ENCODE data around the gene ATXN7L1.

- TF ChIP-seq EZH2 (IDR thresholded peaks at IDR 0.05; ENCODE audit: low read depth), result no peak
- TF ChIP-seq CTCF (conservative IDR thresholded peaks at IDR 0.05), result peak; percentile 38
These were observed at the start of gene ATXN7L1 for GRCh38 chr7:105876091-105876963.
